Stimulated activated CD8-positive, alpha-beta memory T cell treated with anti-CD3 and anti-CD28 coated beads, Interleukin-12 subunit alpha, Interleukin-12 subunit beta, amount 100 ng/mL, for 4 hours (primary cell): ENCODE measurements around the gene MMP27.
"Not testable (repeated sequence)": the region's sequence is repeated elsewhere in the genome, so short reads cannot be mapped to it uniquely, and the experiment has no call there.

Experiments
- DNase-seq: peaks from one replicate; pipeline ENCODE4 v3.0.0-alpha.2; 2020; ENCODE audit warnings: low read depth

Gene MMP27, protein sequence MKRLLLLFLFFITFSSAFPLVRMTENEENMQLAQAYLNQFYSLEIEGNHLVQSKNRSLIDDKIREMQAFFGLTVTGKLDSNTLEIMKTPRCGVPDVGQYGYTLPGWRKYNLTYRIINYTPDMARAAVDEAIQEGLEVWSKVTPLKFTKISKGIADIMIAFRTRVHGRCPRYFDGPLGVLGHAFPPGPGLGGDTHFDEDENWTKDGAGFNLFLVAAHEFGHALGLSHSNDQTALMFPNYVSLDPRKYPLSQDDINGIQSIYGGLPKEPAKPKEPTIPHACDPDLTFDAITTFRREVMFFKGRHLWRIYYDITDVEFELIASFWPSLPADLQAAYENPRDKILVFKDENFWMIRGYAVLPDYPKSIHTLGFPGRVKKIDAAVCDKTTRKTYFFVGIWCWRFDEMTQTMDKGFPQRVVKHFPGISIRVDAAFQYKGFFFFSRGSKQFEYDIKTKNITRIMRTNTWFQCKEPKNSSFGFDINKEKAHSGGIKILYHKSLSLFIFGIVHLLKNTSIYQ

DNA sequence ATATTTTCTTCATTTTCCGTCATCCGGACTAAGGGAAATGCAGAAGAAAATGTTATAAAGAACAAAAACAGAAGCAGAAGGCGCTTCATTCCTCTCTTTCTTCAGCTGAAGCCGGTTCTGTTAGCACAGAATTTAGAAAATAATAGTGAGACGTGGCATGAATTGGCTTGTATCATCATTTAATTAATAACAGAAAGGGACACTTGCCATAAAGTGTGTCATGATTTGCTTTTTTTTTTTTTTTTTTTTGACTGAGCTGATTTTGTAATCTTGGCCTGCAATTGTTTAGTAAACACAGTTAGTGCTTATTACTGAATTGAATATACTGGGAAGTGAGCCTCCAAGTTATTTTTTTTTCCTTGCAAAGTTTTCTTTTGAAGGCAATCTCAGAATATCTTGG, at the start of gene MMP27:
MMP27 (minus strand) TSS at position 144 of the 400 bp plus-strand sequence; CDS start at position 89, 55 bp downstream.
- no peak for DNase-seq

DNA sequence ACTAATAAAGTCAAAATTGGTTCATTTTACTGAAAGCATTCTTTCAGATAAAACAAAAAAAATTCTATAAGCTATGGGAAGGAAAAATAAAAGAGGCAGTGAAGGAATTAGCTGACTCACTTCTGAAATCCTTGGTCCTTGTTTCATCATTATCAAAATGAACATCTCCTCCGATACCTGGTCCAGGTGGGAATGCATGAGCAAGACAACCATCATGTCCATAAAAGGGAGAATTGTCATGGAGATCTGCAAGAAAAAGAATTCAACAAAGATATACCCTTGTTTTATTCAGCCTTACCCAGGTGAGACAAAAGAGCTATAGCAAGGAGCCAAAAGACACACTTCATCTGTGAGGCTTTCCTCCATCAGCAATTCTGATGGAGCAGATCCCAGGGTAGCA, 47.7 kb upstream of the MMP27 start:
- DNase-seq = no peak

DNA sequence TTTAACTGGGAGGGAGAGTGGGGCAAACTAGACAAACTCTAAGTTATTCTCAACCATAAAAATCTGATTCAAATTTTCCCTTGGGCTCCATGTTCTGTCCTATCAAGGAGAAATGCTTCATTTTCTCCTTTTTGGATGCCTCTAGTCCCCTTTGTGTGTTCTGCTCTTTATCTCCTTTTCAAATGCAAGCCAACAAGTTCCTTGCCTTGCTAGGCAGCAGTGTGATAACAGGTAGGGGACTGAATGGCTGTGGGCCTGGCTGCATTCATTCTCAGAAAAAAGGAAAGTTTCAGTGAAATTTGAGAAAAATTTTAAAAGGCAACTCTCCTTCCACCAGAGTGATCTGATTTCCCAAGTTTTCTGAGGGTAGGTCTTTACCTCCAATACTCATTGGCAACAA, 46.1 kb upstream of the MMP27 start:
- DNase-seq = no peak

DNA sequence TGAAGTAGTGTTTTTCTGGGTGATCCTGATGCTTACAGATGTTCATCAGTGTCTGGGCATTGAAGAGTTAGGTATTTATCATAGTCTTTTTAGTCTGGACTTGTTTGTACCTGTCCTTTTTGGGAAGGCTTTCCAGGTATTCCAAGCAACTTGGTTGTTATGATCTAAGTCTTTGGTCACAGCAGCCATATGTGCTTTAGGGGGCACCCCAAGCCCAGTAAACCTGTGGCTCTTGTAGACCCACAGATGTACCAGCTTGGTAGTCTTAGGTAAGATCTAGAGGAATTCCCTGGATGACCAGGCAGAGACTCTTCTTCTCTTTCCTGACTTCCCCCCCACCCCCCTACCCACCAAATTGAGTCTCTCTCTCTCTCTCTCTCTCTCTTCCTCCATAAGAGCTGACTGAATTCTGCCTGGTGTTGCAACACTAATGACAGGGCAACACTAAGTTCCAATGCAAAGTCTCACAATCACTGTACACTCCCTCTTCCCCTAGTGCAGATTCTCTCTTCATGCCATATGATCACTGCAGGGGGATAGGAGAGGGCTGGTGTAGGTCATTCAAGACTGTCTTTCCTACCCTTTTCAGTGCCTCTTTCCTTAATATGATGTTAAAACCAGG, 43.6 kb upstream of the MMP27 start:
- no peak for DNase-seq

DNA sequence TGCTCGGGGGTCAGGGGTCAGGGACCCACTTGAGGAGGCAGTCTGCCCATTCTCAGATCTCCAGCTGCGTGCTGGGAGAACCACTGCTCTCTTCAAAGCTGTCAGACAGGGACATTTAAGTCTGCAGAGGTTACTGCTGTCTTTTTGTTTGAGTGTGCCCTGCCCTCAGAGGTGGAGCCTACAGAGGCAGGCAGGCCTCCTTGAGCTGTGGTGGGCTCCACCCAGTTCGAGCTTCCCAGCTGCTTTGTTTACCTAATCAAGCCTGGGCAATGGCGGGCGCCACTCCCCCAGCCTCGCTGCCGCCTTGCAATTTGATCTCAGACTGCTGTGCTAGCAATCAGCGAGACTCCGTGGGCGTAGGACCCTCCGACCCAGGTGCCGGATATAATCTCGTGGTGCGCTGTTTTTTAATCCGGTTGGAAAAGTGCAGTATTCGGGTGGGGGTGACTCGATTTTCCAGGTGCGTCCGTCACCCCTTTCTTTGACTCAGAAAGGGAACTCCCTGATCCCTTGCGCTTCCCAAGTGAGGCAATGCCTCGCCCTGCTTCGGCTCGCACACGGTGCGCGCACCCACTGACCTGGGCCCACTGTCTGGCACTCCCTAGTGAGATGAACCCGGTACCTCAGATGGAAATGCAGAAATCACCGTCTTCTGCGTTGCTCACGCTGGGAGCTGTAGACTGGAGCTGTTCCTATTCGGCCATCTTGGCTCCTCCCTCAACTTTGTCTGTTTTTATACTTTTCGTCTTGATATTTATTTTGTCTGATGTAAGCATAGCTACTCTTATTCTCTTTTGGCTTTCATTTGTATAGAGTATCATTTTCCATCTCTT, 41.4 kb upstream of the MMP27 start:
- not testable (repeated sequence) for DNase-seq

DNA sequence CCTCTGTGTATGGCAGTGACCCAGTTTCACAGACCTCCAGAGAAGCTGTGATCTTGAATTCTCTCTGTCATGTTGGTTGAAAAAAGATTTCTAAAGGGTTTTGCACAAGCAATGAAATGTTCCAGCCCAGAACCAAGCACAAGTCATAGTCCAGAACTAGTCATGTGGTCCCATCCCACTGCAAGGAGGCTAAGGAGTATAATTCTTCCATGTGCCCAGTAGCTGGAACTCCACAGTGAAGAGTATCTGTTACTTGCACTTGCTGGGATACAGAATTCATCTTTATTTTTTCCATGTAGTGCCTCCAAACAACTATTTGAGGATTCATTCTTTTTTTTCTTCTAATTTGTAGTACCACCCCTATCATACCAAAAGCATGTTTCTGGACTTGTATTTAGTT, 29.1 kb upstream of the MMP27 start:
- DNase-seq = no peak

DNA sequence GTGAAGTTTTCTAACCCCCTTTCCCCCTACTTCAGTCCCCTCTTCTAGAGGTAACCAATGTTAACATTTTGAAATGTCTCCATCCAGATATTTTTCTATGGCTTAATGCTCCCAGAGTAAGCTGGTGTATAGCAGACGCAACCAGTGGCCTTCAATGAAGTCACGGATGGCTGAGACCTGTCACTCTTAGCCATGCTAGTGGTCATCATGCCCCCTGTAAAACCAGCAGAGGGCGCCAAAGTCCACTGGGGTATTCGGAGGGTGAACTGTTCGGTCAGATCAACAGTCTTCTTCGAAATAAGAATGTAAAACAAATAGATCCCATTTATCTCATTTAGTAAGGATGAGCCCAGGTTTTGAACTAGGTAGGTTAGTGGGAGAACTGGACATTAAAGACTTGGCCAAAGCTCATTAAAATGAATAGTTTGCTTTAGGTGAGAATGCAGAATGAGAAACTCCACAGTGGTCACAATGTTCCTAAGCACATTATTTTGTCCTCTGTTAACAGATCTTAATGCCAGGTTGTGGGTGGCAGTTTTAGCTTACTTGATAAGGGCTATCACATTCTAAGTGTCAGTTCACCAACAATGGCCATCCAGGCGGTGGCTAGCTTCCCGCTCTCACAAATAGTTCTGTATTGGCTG, 27.8 kb upstream of the MMP27 start:
- DNase-seq = no peak

DNA sequence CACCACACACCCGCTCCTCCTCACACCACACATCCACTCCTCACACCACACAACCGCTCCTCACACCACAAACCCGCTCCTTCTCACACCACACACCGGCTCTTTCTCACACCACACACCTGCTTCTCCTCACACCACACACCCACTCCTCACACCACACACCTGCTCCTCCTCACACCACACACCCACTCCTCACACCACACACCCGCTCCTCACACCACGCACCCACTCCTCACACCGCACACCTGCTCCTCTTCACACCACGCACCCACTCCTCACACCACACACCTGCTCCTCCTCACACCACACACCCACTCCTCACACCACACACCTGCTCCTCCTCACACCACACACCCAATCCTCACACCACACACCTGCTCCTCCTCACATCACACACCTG, 25.4 kb upstream of the MMP27 start:
- not testable (repeated sequence) for DNase-seq

DNA sequence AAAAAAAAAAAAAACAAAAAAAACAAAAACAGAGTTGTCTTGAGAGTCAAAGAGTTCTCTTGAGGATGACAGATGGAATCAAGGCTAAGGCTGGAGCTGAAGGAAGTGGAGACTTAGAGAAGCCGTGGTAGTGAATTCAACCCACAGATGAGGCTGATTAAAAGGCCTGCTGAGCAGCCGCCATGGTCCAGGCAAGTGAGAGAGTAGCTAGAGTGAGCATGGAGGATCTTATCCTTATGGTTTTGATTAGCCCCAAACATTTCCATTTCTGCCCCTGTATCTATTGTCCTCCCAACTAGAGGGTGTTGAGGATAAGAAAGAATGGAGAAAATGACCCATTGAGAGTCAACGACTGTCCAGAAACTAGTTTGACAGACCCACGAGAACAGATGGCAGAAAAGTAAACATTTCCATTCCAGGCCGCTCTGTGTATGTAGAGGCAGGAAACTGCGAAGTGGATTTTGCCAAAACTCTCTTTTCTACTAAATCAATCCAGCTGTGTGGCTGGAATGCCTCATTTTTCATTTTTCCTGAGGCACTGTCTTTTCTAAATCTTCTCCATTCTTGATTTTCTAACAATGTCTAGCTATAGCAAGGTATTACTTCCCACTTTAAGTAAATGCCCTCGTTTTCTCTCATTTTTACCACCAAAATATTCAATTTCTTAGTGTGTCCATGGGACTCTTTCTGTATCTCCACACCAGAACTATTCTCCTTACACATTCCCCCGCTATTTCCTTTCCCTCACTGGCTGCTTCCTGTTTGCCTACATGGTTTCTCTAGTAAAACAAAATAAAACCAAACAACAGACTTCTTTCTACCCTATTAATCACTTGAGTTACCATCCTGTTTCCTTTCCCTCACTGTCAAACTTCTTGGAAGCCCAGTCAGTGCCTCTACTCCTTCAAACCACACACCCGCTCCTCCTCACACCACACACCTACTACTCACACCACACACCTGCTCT, 24.6 kb upstream of the MMP27 start:
- DNase-seq = no peak

DNA sequence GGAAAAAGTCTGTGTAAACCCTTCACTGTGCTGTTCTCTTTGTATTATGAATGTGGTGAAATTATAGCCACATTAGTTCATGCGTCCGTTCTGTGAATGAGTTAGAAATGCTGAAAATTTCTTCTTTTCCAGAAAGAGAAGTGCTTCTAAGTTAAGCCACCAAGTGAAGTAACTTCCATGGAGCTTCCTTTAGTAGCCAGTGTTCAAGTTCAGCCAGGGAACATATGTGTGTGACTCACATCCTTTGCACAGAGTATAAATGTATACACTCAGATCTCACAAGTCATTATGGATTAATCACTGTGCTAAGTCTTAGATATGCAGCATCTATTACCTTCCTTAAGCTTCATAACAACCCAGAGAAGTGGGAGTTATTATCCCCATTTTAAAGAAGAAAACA, 22.3 kb upstream of the MMP27 start:
- no peak for DNase-seq

DNA sequence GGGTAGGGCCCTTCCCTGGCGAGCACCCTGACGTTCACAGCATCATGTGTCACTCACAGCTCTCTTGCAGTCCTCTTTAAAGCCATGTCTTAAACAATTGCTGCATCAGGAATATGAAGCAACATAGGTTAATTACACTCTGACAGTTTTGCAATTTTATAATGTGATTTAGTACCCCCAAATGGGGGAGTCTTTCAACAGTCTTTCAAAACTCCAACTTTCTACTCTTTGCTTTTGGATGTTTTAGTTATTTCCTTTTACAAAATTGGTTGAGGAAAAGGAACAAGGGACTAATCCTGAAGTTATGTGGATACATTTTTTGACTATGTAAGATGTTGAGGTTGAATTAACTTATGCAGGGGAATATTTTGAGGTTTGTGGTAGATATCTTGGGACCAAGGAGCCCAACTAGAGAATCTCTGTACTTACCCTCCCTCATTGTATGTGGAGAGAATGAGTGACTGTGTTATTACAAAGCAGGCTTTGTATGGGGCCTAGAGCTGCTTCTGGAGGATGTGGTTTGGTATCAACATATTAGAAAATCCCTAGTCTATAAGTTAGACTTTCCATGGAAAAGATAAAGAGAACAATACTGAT, 19.4 kb upstream of the MMP27 start, which contains the start of gene MMP8:
MMP8 (minus strand) TSS at position 51 of the 597 bp plus-strand sequence. CDS start 99 bp downstream, outside the sequence.
- no peak for DNase-seq

DNA sequence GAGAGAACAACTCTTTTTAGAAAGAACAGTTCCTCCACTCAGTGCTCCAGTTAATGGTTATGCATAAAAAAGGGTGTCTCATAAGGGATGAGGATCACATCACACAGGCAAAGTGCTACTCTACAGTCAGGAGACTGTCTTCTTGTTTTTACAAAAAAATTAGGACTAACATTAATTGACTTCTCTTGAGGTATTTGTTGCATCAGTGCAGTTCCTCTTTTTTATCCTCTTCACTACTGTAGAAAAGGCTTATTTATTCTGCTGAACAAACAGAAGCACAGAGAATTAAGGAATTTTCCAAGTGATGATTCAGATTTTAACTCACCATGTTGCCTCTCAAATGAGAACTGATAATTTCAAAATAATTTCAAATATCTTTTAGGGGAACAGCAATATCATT, 17.3 kb upstream of the MMP27 start:
- DNase-seq = no peak

DNA sequence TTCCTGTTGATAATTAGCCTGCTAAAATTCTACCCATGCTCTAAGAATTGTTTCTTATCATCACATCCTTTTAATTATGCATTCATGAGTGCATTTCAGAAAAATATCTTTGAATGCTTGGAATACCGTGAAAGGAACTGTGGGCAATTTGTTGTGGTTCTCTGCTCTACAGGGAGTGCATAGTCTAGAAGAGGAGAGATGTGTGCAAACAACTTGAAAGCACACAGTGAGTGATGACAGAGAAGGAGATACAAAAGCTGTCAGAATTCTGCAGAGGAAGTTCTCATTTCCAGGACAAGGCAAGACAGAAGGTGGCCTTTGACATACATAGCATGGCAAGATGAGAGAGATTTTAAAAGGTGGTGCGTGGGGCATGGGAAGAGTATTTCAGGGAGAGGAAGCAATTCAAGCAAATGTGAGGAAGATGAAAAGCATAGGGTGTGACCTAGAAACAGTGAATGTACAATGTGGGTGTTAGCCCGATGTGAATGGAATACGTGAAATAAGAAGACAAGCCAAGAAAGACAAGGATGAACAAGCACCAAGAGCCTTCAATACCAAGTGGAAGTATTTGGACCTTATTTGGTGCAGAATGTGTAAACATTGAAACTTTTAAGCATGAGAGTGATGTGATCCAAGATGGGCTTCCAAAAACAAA, 14.2 kb upstream of the MMP27 start:
- no peak for DNase-seq

DNA sequence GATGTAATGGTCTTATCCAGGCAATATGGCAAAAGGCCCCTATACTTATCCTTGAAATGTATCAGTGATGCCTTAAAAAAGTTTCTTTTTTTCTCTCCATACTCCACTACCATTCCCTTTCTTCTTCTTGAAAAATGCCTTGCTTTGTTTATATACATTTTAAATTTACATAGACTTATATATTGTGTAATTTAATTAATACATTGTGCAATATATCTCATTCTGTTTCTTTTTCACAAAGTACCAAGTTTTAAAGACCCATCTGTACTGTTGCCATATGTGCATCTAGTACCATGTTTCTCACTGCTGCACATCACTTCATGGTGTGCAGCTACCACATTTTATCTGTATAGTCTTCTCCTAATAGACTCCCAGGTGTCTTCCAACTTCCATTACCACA, 11.7 kb upstream of the MMP27 start:
- DNase-seq = no peak

DNA sequence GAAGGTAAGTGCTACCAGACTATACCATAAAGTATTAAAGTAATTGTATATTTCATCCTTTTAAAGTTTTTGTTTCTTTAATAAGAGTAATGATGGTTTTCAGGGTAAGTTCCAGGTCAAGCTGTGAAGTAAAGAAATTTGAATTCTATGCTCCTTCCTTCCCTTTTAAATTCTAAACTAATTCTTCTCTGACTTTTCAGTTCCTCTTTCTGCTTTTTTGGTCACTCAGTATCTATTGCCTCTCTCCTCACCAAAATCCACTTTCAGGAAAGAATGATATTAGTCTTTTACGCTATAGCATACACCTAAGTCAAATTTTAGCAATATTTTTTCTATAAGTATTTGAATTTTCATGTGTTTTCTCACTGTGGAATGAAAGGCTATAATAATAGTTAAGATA, 11.0 kb upstream of the MMP27 start:
- no peak for DNase-seq

DNA sequence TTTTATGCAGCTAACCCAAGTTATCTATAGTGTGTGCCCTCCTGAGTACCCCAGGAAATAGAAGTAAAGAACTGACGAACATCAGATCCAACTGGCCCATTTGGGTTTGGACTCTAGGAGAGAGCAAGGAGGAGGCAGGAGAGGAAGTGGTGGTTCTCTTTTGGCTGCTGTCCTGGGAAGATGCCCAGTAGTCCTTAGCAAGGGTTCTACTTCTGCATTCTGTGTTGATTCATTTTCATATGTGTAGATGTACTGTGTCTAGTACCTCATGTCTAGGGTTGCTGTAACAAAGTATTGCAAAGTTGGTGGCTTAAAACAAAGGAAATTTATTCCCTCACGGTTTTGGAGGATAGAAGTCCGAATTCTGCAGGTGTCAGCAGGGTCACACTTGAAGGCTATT, 6.6 kb upstream of the MMP27 start:
- DNase-seq = no peak

DNA sequence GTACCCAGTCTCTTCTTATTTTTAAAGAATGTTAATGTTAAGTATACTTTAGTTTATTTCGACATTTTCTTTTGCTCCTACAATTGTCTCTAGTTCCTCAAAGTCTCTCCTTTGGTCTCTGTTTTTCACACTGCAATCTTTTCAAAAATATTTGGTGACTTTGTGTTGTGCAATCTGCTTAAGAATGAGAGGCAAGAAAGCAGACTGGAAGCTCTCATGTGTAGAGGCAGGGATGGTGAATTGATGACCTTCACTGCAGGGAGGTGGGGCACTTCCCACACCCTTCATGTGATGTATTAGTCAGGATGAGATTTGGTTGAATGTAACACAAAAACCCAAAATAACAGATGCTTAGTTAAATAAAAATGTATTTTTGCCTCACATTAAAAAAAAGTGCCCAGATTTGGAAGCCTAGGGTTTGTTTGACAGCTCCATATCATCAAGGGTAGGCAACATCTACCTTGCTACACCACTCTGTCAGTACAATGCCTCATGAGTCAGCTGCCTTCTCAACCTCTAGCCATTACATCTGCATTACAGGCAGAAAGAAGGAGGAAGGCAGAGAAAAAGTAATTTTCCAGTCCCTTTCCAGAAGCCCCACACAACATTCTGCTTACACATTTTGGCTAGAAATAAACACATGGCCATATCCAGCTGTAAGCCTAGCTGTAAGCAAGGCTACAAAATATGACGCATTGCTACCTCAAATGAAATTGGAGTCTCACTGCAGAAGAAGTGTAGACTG, 3.8 kb upstream of the MMP27 start:
- DNase-seq = no peak

DNA sequence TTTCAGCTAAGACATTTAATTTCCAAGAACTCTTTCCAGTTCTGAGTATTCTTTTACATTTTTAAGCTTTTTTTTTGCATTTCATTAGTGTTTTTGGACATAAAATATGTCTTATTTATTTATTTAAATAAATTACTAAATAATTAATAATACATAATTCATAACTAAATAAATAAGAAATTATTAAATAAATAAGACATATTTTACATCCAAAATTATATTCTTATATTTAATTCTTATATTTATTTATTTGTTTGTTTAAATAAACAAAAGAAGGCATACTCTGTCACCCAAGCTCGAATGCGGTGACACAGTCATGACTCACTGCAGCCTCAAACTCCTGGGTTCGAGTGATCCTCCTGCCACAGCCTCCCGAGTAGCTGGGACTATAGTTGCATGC, 3.1 kb upstream of the MMP27 start:
- DNase-seq = no peak

DNA sequence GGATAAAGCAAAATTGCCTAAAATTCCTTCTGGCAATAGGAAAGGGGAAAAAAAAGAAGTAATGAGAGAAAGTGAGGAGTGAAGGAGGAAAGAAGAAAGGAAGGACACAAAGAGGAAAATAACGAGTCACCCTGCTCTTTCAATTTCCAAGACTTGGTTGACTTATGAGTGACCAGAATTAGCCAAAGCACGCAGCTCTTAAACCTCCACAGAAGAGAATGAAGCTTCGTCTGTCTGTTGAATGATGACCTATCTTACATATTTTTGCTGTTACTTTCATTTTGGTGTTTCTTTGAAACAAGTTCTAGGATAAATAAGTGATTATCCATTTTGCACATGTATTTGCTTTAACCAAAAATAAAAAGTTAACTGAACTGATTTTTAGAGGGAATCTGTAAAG, 728 bp downstream of the MMP27 start:
- no peak for DNase-seq
